Measurements from ENCODE around the gene FOXP1. TPM values are rescaled to one million over a fixed set of nuclear protein-coding genes. Genes with fewer than 3 reads are reported as not detected.

The FOXP1 gene
- total RNA-seq, 4 donors from 2014 or later: 13.2 to 46.6 (median 29.2) TPM

DNA sequence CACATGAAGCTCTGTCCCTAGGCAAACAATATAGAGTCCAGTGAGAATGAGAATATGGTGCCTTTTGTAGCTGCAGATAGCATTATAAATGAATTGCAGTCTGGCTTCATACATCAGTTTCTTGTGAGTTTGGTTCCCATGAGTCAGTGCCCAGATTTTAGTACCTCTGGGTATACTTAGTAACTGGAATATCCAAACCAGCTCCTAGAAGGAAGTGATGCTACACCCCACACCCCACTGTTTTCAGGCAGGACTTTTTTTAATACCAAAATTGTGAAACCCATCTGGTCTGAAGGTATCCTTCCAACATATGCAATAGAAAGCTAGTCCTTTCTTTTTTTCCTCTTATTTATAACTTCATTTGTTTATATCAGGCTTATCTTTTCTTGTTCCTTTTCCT lies 42.1 kb upstream of the FOXP1 start:
- H3K4me3 ChIP-seq: no peak overlapping the region
- TF ChIP-seq, protein P1, sequence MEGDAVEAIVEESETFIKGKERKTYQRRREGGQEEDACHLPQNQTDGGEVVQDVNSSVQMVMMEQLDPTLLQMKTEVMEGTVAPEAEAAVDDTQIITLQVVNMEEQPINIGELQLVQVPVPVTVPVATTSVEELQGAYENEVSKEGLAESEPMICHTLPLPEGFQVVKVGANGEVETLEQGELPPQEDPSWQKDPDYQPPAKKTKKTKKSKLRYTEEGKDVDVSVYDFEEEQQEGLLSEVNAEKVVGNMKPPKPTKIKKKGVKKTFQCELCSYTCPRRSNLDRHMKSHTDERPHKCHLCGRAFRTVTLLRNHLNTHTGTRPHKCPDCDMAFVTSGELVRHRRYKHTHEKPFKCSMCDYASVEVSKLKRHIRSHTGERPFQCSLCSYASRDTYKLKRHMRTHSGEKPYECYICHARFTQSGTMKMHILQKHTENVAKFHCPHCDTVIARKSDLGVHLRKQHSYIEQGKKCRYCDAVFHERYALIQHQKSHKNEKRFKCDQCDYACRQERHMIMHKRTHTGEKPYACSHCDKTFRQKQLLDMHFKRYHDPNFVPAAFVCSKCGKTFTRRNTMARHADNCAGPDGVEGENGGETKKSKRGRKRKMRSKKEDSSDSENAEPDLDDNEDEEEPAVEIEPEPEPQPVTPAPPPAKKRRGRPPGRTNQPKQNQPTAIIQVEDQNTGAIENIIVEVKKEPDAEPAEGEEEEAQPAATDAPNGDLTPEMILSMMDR (IDR thresholded peaks at IDR 0.05 in 4 of 5, conservative IDR thresholded peaks at IDR 0.05 in 1 of 5): no peak
- no peak for TF ChIP-seq POLR2A (IDR thresholded peaks at IDR 0.05)
- H3K4me1 ChIP-seq: no peaks in the 10 kb centered on the region
- H3K9me3 ChIP-seq: no peaks in the 10 kb centered on the region
- intact Hi-C loops (cut with DNase I; ENCODE audit: low total_unique reads): no loop called here
- H3K27ac ChIP-seq: no peak overlapping the region
- in situ Hi-C loops (cut with MboI; ENCODE audit: low sequenced_read_pairs in 4 of 4): no loop called here
- no peaks in the 10 kb centered on the region for H3K27me3 ChIP-seq
- H3K36me3 ChIP-seq: no peaks in the 10 kb centered on the region
- no peak for ATAC-seq
- no peak for DNase-seq

DNA sequence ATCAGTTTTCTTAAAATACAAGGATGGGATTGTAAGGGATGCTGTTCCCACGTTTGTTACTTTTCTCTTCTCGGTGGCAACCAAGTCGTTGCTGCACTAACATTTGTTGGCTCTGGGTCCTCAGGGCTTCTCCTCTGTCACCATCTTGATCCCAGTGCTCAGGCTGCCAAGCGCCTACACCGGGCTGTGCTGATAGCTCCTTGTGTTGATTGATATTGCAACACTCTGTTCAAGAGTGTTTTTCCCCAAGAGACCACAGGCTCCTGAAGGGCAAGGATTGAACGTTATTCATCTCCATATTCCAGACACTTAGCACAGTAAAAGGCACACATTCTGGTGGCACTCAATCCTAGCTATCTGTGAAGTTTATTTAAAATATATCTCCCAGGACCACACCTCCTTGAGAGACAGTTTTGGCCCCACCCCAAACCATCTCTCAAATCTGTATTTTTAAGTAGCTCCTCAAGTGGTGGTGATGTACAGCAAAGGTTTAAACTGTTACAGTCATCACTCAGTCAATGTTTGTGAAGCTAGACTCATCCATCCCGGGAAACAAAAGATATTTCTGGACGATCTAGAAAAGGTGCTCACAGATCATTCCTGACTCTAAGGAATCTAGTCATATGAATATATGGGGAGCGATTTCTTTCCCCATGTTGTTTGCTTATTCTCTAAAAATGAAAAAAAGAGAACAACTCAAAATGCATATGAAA lies 38.5 kb upstream of the FOXP1 start:
- in situ Hi-C loops (cut with MboI; ENCODE audit: low sequenced_read_pairs in 4 of 4): loop anchor here in 2 of 4 donors (25.0 kb wide), 1 partner anchor 1085 kb away; no protein-coding TSS in a partner anchor
- intact Hi-C loops (cut with DNase I; ENCODE audit: low total_unique reads): no loop called here
- TF ChIP-seq, protein P1 (IDR thresholded peaks at IDR 0.05 in 4 of 5, conservative IDR thresholded peaks at IDR 0.05 in 1 of 5): no peak
- TF ChIP-seq POLR2A (IDR thresholded peaks at IDR 0.05): no peak

DNA sequence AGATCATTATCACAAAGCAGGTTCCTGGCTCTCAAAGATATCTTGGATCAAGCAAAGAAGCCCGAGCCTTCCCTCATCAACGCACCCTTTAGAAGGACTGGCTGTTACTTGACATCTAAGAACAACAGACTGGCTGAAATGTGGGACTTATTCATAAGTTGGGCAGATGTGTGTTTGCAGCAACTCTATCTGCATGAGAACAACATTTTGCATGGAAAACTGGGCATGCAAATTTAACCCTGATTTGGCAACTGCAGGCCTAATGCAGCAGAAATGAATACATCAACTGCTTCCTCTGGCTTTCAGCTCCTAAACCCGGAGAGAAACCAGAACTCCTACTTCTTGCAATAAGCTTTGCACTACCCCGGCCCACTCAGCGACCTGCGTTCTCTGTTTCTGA lies 35.0 kb upstream of the FOXP1 start:
- no peaks in the 10 kb centered on the region for H3K4me1 ChIP-seq
- DNase-seq (no peak), ATAC-seq (no peak)
- H3K27ac ChIP-seq: no peak overlapping the region
- in situ Hi-C loops (cut with MboI; ENCODE audit: low sequenced_read_pairs in 4 of 4) (loop anchor here in 2 of 4 donors (25.0 kb wide), 1 partner anchor 1081 kb away; no protein-coding TSS in a partner anchor), intact Hi-C loops (cut with DNase I; ENCODE audit: low total_unique reads) (no loop called here)
- no peaks in the 10 kb centered on the region for H3K9me3 ChIP-seq
- no peaks in the 10 kb centered on the region for H3K36me3 ChIP-seq
- H3K4me3 ChIP-seq: no peak overlapping the region
- no peaks in the 10 kb centered on the region for H3K27me3 ChIP-seq
- TF ChIP-seq POLR2A (IDR thresholded peaks at IDR 0.05): no peak
- TF ChIP-seq, protein P1 (IDR thresholded peaks at IDR 0.05 in 4 of 5, conservative IDR thresholded peaks at IDR 0.05 in 1 of 5): no peak

More for the DNA sequence above, 38.5 kb upstream of the FOXP1 start:
- ATAC-seq (no peak), DNase-seq (no peak)
- no peaks in the 10 kb centered on the region for H3K9me3 ChIP-seq
- H3K4me3 ChIP-seq: no peak overlapping the region
- H3K27ac ChIP-seq: no peak overlapping the region
- no peaks in the 10 kb centered on the region for H3K36me3 ChIP-seq
- H3K4me1 ChIP-seq: no peaks in the 10 kb centered on the region
- no peaks in the 10 kb centered on the region for H3K27me3 ChIP-seq

DNA sequence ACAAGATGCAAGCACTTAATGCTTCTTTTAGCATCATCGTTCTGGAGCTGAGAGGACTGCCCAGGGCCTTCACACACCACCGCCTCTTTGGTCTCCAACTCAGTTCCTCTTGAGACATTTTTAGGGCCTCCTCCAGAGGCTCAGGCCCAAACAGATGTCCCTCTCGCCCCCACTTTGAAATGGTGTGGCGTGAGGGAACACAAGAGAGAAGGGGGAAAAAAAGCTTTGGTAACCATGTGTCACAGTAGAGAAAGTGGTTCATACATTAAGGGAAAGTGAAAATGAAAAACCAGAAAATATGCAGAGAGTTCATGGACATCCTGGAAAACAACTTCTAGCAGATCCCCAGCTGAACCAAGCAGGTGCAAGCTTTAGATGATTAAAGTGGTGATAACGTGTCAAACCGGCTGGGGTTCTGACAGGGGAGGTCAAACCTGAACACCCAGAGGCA lies 33.1 kb upstream of the FOXP1 start:
- intact Hi-C loops (cut with DNase I; ENCODE audit: low total_unique reads): no loop called here
- ATAC-seq (no peak), DNase-seq (no peak)
- Histone ChIP-seq H3K27me3 (no peaks in the 10 kb centered on the region), H3K9me3 (no peaks in the 10 kb centered on the region), H3K4me1 (no peaks in the 10 kb centered on the region), H3K36me3 (no peaks in the 10 kb centered on the region), H3K4me3 (no peak overlapping the region), H3K27ac (no peak overlapping the region)
- in situ Hi-C loops (cut with MboI; ENCODE audit: low sequenced_read_pairs in 4 of 4): loop anchor here in 2 of 4 donors (25.0 kb wide), 1 partner anchor 1079 kb away; no protein-coding TSS in a partner anchor
- TF ChIP-seq, protein P1 (IDR thresholded peaks at IDR 0.05 in 4 of 5, conservative IDR thresholded peaks at IDR 0.05 in 1 of 5): no peak
- no peak for TF ChIP-seq POLR2A (IDR thresholded peaks at IDR 0.05)
